Non-pigmented ciliary epithelial cell (primary cell): Measurements from ENCODE around the gene GATAD1.
A peak's percentile ranks its signal among the peaks of the same experiment; 100 is the strongest.
"Not testable (repeated sequence)": the region's sequence is repeated elsewhere in the genome, so short reads cannot be mapped to it uniquely, and the experiment has no call there.

Experiments used
- DNase-seq: peaks from one replicate; pipeline ENCODE4 v3.0.0-alpha.2; 2010; ENCODE audit warnings: low read depth

Gene GATAD1

GRCh38 chr7:92447345-92448204, at the start of gene GATAD1:
TSS of gene GATAD1 (plus strand) at chr7:92447482. CDS start at chr7:92447730, 248 bp downstream.
- peak; percentile 54 for DNase-seq

- no peak for DNase-seq
Observed at GRCh38 chr7:92397542-92397941, 49.7 kb upstream of the GATAD1 start.

GRCh38 chr7:92400013-92400412, 47.3 kb upstream of the GATAD1 start:
- DNase-seq: no peak

DNA sequence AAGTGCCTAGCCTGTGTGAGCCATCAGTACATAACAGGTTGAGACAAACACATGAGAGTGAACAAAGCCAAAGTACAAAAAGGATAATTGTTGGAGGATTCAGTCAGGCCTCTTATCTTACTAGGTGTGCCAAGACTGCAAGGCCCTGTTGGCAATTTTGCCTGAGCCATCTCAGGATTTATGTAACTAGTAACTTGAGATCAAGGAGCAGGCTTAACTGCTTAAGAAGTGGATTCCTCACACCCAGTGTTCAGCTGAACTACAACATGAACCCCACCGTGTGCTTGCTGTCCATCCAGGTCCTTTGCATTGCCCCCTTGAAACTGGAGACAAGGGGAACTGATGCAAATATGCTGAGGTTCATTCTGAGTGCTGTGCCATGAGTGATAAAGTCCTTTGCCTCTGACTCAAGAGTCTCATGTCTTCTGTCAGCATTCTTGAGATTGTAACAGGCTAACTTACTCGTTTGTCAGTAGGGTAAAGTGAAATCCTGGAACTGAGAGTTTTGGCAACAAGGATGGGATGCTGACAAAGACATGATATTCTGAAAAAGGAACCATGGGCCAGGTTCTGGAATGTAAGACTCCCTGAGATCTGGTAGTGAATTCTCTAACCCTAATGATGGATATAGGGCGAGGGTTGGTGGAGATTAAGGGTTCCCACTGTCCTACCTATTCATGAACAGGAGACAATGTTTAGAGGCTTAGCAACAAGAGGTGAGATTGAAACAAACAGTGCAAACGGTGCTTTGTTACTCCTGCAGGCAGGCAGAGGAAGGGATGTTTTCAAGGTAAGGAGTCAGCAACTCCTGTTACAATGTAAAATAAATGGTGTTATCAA, 44.1 kb upstream of the GATAD1 start:
- peak; percentile 41 for DNase-seq

- DNase-seq: no peak
Observed at GRCh38 chr7:92403760-92404074, 43.6 kb upstream of the GATAD1 start.

- no peak for DNase-seq
Observed at GRCh38 chr7:92404170-92404614, 43.1 kb upstream of the GATAD1 start.

- DNase-seq: no peak
Observed at GRCh38 chr7:92409357-92409756, 37.9 kb upstream of the GATAD1 start.

- not testable (repeated sequence) for DNase-seq
Observed at GRCh38 chr7:92410162-92410561, 37.1 kb upstream of the GATAD1 start.

DNA sequence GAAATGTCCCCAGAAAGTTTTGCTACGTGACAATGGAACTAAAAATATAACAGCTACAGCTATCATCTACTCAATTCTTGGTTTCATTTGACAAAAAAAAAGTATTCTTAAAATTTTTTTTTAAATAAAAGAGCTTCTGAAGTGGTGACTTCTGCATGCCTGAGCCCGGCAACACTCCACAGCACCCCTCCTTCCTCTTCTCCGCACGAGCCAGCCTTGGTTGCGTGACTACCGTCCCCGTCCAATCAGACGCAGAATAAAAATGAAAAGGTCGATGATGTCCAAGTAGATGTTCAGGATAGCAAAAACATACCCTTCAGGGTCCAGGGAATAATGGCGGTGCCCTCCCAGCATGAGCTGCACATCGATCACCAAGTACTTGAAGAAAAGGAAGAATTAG, 34.5 kb upstream of the GATAD1 start:
- DNase-seq: no peak

DNA sequence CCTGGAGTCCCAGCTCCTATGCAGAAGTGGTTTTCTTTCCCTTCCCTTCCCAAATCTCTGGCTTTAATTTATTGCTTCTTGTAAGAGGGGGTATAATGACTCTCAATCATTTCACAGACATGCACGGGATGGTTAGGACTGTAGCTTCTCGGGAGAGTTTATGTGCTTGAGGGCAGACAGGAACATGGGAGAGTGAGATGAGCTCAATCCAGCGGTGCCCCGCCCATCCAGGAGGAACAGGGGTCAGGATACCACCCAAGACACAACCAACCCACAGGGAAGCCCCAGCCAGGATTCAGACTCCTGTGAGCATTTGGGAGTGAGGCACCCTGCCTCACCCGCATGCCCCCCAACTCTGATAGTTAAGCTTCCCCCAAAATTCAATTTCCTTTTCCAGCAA, 33.7 kb upstream of the GATAD1 start:
- no peak for DNase-seq

GRCh38 chr7:92415225-92415624, 32.1 kb upstream of the GATAD1 start:
- no peak for DNase-seq

DNA sequence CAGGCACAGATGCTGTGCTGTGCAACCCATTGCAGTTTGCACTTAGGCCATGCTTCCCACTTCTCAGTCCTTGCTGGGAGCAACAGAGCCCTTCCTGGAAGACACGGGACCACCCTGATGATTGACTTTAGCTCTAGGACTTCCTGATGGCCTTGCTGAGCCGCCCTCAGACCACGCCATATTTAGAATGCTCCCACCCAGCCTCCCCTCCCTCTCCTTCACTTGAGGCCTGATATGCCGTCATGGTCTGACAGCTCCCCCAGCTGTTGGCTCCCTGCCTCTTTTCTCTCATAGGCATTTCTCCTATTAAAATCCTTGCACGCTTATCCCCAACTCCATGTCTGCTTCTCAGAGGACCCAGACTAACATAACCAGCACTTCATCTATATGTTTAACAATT, 29.4 kb upstream of the GATAD1 start:
- DNase-seq: no peak

DNA sequence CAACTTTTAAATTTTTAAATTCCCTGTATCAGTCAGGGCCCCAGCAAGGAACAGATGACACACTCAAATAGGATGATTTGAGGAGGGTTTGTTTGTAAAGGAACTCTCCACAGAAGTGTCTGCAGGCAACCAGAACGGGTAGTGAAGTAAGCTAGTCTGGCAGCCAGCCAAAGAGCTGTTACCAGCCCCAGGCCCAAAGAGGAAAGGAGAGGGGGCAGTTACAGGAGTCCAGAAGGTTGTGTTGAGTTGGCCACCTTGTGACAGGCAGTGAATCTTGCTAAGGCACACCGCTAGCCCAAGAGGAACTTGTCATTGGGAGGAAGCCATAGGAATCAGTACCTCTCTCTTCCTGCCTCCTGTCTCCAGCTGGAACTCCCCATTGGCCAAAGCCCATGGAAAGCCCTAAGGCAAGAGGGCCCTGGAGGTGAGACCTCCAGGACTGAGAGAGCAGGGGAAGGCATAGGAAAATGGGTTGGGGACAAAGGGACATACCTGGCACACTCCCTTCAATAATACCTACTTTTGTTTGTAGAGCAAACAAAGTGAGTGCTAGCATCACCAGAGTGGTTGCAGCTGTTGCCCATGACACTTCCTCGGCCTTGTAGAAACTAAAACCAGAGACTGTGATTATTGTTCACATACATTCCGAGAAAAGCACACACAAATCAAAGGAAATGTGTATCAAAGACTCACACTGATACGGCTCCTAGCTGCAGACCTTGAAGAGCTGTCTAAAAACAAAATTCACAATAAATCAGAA, 25.4 kb upstream of the GATAD1 start:
- no peak for DNase-seq

- no peak for DNase-seq
Observed at GRCh38 chr7:92422926-92423325, 24.4 kb upstream of the GATAD1 start.

- no peak for DNase-seq
Observed at GRCh38 chr7:92423710-92424131, 23.6 kb upstream of the GATAD1 start.

DNA sequence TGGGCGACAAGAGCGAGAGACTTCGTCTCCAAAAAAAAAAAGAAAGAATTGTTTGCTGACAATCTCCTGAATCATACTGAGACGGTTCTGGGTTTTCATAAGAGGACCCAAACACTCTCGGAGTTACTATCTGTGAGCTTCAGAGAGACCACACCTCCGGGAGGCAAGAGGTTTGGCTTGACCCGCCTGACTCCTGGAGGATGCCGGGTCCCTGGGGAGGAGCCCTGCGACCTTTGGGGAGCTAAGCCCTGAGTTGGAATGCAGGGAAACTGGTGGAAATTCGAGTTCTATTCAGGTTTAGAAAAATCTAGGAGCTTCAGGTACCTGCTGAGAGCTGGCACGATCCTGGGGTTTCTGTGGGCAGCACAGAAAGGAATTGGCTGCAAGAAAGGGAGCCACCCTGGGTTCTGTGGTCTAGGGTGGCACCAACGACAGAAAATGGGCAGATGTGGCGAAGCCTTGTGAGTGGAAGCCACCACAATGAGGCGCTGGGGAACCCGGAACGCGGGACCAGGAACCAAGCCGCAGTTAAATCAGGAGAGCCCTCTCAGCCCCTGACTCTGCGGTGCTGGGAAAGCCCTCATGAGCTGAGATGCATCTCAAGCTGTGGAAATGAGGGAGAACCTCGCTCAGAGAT, 21.9 kb upstream of the GATAD1 start:
- no peak for DNase-seq

DNA sequence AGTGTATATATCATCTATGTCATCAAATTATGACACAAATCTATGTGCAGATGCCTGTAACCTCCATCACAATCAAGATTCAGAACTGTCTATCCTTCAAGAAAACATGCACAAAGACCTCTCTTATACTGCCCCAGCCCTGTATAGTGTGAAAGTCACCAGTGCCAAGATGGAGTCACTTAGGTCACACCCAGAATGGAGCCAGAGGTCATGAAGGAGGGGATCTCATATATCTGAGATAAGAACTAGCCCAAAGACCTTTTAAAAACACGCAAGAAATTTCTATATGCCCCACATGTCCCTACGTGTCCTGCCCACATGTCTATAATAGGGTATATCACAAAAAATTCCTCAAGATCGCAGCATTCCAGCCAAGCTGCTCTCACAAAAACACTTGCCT, 20.1 kb upstream of the GATAD1 start:
- DNase-seq: no peak

- DNase-seq: no peak
Observed at GRCh38 chr7:92432299-92432946, 14.9 kb upstream of the GATAD1 start.

GRCh38 chr7:92433019-92433418, 14.3 kb upstream of the GATAD1 start:
- DNase-seq: no peak

DNA sequence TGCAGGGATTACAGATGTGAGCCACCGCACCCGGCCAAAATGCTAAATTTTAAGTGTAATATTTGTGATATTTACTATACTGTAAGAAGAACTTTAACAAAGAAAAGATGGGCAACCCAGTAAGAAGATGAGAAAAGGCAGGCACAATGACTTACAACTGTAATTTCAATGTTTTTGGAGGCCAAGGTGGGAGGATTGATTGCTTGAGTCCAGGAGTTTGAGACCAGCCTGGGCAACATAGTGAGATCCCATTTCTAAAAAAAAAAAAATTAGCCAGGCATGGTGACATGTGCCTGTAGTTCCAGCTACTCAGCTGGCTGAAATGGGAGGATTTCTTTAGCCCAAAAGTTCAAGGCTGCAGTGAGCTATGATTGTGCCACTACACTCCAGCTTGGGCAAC, 11.7 kb upstream of the GATAD1 start:
- no peak for DNase-seq
